HepG2 (cell line): ENCODE data around the gene NDUFA8.

ENCODE experiments used
- CTCF ChIP-seq: sonication (generic); formaldehyde crosslinking; IDR thresholded peaks from 2 replicates; pipeline ENCODE4 v1.5.0; 2020; ENCODE audit warnings: mild to moderate bottlenecking, missing genetic modification reagents, moderate library complexity
- EHMT2 ChIP-seq: fragments of 200-600 bp; sonication (generic); IDR thresholded peaks from 2 replicates; pipeline ENCODE4 v1.7.0; 2017; ENCODE audit warnings: antibody characterized with exemption, low read depth, low read length, borderline replicate concordance
- PRPF4 ChIP-seq: fragments of 200-400 bp; formaldehyde crosslinking; IDR thresholded peaks from 2 replicates; pipeline ENCODE4 v1.6.1; 2016; ENCODE audit warnings: low read length, low read depth; ENCODE audit not compliant: poor library complexity, severe bottlenecking
- RAD21 ChIP-seq: fragments of 450-650 bp; formaldehyde crosslinking; IDR thresholded peaks from 2 replicates; pipeline ENCODE4 v1.5.0; 2020; ENCODE audit warnings: mild to moderate bottlenecking
- ZNF326 ChIP-seq: sonication (generic); formaldehyde crosslinking; IDR thresholded peaks from 2 replicates; pipeline ENCODE4 v1.4.0; 2020; ENCODE audit warnings: missing genetic modification reagents, borderline replicate concordance
- ZNF549 ChIP-seq: sonication (generic); formaldehyde crosslinking; IDR thresholded peaks from 2 replicates; pipeline ENCODE4 v1.5.0; 2020; ENCODE audit warnings: missing genetic modification reagents

- no peak for TF ChIP-seq PRPF4
- TF ChIP-seq CTCF (CRISPR knock-in tag), result no peak
- TF ChIP-seq EHMT2, result no peak
- TF ChIP-seq ZNF549, result no peak
- no peak for TF ChIP-seq RAD21 (CRISPR knock-in tag)
- no peak for TF ChIP-seq ZNF326 (CRISPR knock-in tag)
These were observed 45.6 kb upstream of the NDUFA8 start for GRCh38 chr9:122205176-122205575.
